HTERT RPE-1 (cell line): ENCODE measurements around the gene DUSP8.

ENCODE experiments used
- in situ Hi-C: fragments of 300-500 bp; cut with MboI; formaldehyde crosslinking; loops from 4 replicates; pipeline ENCODE4 v1.14.3; 2020; ENCODE audit warnings: low sequenced_read_pairs

DUSP8 gene

GRCh38 chr11:1566381-1567051 is 5.6 kb downstream of the DUSP8 start:
- in situ Hi-C loops, result no loop called here

GRCh38 chr11:1565904-1566247 is 6.2 kb downstream of the DUSP8 start:
- in situ Hi-C loops, result no loop called here

GRCh38 chr11:1565173-1565903 is 6.7 kb downstream of the DUSP8 start:
- in situ Hi-C loops, result no loop called here

GRCh38 chr11:1564535-1565172 is 7.4 kb downstream of the DUSP8 start:
- in situ Hi-C loops, result no loop called here

GRCh38 chr11:1563697-1564534 is 8.2 kb downstream of the DUSP8 start:
- in situ Hi-C loops, result no loop called here

- in situ Hi-C loops, result no loop called here
Observed at GRCh38 chr11:1563149-1563638, 8.9 kb downstream of the DUSP8 start.

- in situ Hi-C loops, result no loop called here
Observed at GRCh38 chr11:1562469-1563148, 9.5 kb downstream of the DUSP8 start.

- in situ Hi-C loops, result no loop called here
Observed at GRCh38 chr11:1561955-1562354, 10.1 kb downstream of the DUSP8 start.

- in situ Hi-C loops, result no loop called here
Observed at GRCh38 chr11:1561266-1561665, 10.8 kb downstream of the DUSP8 start.

GRCh38 chr11:1560649-1561251 is 11.3 kb downstream of the DUSP8 start:
- in situ Hi-C loops, result no loop called here

GRCh38 chr11:1560002-1560648 is 11.9 kb downstream of the DUSP8 start:
- in situ Hi-C loops, result no loop called here

- in situ Hi-C loops, result no loop called here
Observed at GRCh38 chr11:1559111-1559951, 12.7 kb downstream of the DUSP8 start.

GRCh38 chr11:1558775-1559110 is 13.3 kb downstream of the DUSP8 start:
- in situ Hi-C loops, result no loop called here

- in situ Hi-C loops, result no loop called here
Observed at GRCh38 chr11:1557904-1558774, 13.9 kb downstream of the DUSP8 start.

- in situ Hi-C loops, result no loop called here
Observed at GRCh38 chr11:1557051-1557884, 14.8 kb downstream of the DUSP8 start.

- in situ Hi-C loops, result no loop called here
Observed at GRCh38 chr11:1556278-1556902, 15.7 kb downstream of the DUSP8 start.

- in situ Hi-C loops, result no loop called here
Observed at GRCh38 chr11:1555713-1556153, 16.3 kb downstream of the DUSP8 start.
